ENCODE results near the gene TLX1. TPM values are rescaled to one million over a fixed set of nuclear protein-coding genes. Genes with fewer than 3 reads are reported as not detected.
A peak's percentile ranks its signal among the peaks of the same experiment; 100 is the strongest.

TLX1 gene
- polyA plus RNA-seq, 1 donor (not counting 4 experiments of a cell fraction or from before 2014, with no cell fraction given), result not detected

DNA sequence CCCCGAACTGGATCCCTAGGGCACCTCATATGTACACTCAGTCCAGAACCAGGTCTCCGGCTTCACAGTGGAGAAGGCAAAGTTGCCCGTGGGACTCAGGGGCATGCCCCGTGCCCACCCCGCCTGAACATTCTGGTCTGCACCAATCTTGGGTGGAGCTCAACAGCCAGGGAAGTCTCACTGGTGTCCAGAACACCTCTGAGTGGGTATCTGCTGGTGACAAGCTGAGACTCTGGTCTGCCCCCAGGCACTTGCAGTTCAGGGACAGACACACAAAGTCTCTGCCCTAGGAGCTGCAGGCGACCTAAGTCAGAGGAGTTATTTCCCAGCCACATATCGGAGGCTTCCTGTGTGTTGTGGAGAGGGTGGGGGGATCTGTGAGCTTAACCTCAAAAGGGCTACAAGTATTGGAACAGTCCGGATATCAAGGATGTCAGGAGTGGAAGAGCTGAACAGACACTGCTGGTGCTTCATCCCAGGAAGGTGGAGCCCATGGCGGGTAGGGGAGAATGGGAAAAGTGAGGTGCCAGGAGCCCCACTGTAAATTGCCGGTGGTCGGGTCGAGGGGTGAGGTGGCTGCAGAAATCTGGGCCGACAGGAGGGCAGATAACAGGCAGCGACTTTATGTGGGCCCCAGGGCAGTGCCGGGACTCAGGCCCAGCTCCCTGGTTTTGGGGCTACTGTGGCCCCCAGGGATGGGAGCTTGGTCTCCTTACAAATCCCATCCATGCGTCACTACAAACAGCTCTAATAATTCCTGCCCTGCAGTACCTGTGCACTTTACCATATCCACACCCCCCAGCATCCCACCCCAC is 8.6 kb upstream of the TLX1 start:
- no peaks in the 10 kb centered on the region for H3K36me3 ChIP-seq (ENCODE audit: control insufficient read depth in 2 of 2, extremely low read depth in 1 of 2, insufficient read depth in 2 of 2, low read length in 2 of 2)
- H3K27ac ChIP-seq (ENCODE audit: control insufficient read depth, insufficient read depth, low read length), result no peak overlapping the region
- DNase-seq (ENCODE audit: low read depth, low spot score) (no peak), FAIRE-seq (no peak)
- peaks cover 67% of the 10 kb centered on the region for H3K27me3 ChIP-seq (ENCODE audit: control insufficient read depth, extremely low read depth, insufficient read depth, low read length)
- no peaks in the 10 kb centered on the region for H3K9me1 ChIP-seq (ENCODE audit: control insufficient read depth, extremely low read depth, insufficient read depth, low read length)
- H3K79me2 ChIP-seq (ENCODE audit: control insufficient read depth, insufficient read depth, low read length), result no peaks in the 10 kb centered on the region
- peaks cover 9% of the 10 kb centered on the region for H3K4me1 ChIP-seq (ENCODE audit: control insufficient read depth, extremely low read depth, insufficient read depth, low read length)
- H3K9ac ChIP-seq (ENCODE audit: control insufficient read depth, extremely low read depth, insufficient read depth, low read length), result no peak overlapping the region
- no peak overlapping the region for H2AFZ ChIP-seq (ENCODE audit: control insufficient read depth, low read length)
- H3K4me2 ChIP-seq (ENCODE audit: control insufficient read depth, extremely low read depth, insufficient read depth, low read depth, low read length), result no peak overlapping the region
- TF ChIP-seq, protein P1, sequence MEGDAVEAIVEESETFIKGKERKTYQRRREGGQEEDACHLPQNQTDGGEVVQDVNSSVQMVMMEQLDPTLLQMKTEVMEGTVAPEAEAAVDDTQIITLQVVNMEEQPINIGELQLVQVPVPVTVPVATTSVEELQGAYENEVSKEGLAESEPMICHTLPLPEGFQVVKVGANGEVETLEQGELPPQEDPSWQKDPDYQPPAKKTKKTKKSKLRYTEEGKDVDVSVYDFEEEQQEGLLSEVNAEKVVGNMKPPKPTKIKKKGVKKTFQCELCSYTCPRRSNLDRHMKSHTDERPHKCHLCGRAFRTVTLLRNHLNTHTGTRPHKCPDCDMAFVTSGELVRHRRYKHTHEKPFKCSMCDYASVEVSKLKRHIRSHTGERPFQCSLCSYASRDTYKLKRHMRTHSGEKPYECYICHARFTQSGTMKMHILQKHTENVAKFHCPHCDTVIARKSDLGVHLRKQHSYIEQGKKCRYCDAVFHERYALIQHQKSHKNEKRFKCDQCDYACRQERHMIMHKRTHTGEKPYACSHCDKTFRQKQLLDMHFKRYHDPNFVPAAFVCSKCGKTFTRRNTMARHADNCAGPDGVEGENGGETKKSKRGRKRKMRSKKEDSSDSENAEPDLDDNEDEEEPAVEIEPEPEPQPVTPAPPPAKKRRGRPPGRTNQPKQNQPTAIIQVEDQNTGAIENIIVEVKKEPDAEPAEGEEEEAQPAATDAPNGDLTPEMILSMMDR (optimal IDR thresholded peaks at IDR 0.05 in 1 of 3, IDR thresholded peaks at IDR 0.05 in 1 of 3, conservative IDR thresholded peaks at IDR 0.05 in 1 of 3; ENCODE audit: extremely low read depth in 1 of 3, insufficient read depth in 2 of 3, low read length in 3 of 3), result no peak
- TF ChIP-seq EZH2 (IDR thresholded peaks at IDR 0.05; ENCODE audit: low read length), result peak; percentile 75
- no peak overlapping the region for H3K4me3 ChIP-seq (ENCODE audit: control insufficient read depth in 2 of 3, extremely low read depth in 1 of 3, insufficient read depth in 2 of 3, low read depth in 1 of 3, low read length in 3 of 3)
- dilution Hi-C loops (cut with MboI; ENCODE audit: extremely low pct_ligation_motif_present, low sequenced_read_pairs), result no loop called here
- no peaks in the 10 kb centered on the region for H3K9me3 ChIP-seq (ENCODE audit: control insufficient read depth, low read depth, low read length)
- peaks cover 3% of the 10 kb centered on the region for H4K20me1 ChIP-seq (ENCODE audit: control insufficient read depth, extremely low read depth, insufficient read depth, low read length)

DNA sequence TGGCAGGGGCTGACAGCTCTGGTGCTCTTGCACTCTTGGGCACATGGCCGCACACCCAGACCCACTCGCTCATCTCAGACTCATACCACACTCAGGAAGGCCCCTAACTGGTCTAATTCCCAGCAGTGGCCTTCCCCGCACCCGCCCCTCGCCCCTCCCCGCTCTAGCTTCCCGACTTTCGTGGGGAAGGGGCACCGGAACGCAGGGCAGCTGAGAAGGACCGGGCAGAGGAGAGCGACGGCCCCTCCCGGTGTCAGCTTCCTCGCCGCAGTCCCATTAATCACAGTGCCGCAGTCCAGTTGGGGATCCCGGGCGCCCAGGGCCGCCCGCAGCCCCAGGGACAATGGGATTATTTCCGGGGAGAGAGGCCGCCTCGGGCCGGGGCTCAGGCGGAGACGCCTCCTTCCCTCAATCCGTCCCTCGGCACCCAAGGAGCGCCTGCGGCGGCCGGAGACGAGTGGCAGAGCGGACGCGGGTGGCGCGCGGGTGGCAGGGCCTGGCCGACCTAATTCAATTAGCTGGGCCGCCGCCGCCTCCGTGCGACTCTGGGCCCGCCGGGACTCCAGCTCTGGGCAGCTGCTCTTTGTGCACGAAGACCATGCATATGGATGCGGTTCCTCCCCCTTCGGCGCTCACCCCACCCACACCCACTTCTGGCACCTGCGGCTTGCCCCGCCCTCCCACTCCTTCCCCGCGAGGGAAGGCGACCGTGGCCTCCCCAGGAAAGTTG is 7.8 kb upstream of the TLX1 start:
- Histone ChIP-seq H4K20me1 (ENCODE audit: control insufficient read depth, extremely low read depth, insufficient read depth, low read length) (peaks cover 3% of the 10 kb centered on the region), H3K79me2 (ENCODE audit: control insufficient read depth, insufficient read depth, low read length) (no peaks in the 10 kb centered on the region), H3K27ac (ENCODE audit: control insufficient read depth, insufficient read depth, low read length) (no peak overlapping the region), H3K9me3 (ENCODE audit: control insufficient read depth, low read depth, low read length) (no peaks in the 10 kb centered on the region), H3K4me2 (ENCODE audit: control insufficient read depth, extremely low read depth, insufficient read depth, low read depth, low read length) (peak overlapping the region; percentile 36), H3K9ac (ENCODE audit: control insufficient read depth, extremely low read depth, insufficient read depth, low read length) (no peak overlapping the region), H3K27me3 (ENCODE audit: control insufficient read depth, extremely low read depth, insufficient read depth, low read length) (peaks cover 75% of the 10 kb centered on the region), H3K9me1 (ENCODE audit: control insufficient read depth, extremely low read depth, insufficient read depth, low read length) (no peaks in the 10 kb centered on the region), H3K4me3 (ENCODE audit: control insufficient read depth in 2 of 3, extremely low read depth in 1 of 3, insufficient read depth in 2 of 3, low read depth in 1 of 3, low read length in 3 of 3) (no peak overlapping the region), H3K36me3 (ENCODE audit: control insufficient read depth in 2 of 2, extremely low read depth in 1 of 2, insufficient read depth in 2 of 2, low read length in 2 of 2) (no peaks in the 10 kb centered on the region), H3K4me1 (ENCODE audit: control insufficient read depth, extremely low read depth, insufficient read depth, low read length) (peaks cover 9% of the 10 kb centered on the region), H2AFZ (ENCODE audit: control insufficient read depth, low read length) (no peak overlapping the region)
- dilution Hi-C loops (cut with MboI; ENCODE audit: extremely low pct_ligation_motif_present, low sequenced_read_pairs), result no loop called here
- DNase-seq (ENCODE audit: low read depth, low spot score), result no peak
- no peak for FAIRE-seq
- no peak for TF ChIP-seq EZH2 (IDR thresholded peaks at IDR 0.05; ENCODE audit: low read length)
- TF ChIP-seq, protein P1 (optimal IDR thresholded peaks at IDR 0.05 in 1 of 3, IDR thresholded peaks at IDR 0.05 in 1 of 3, conservative IDR thresholded peaks at IDR 0.05 in 1 of 3; ENCODE audit: extremely low read depth in 1 of 3, insufficient read depth in 2 of 3, low read length in 3 of 3), result no peak

All from keratinocyte (primary cell).